MM.1S (cell line): ENCODE measurements around the gene STK32B.

Experiments
- DNase-seq: peaks from one replicate; pipeline ENCODE4 v3.0.0-alpha.2; 2015
- H2AFZ ChIP-seq: fragments of 300-600 bp; sonication (generic); 2 replicates; pipeline ENCODE4 v1.6.0; 2016; ENCODE audit warnings: antibody characterized with exemption, low read length
- H3F3A ChIP-seq: fragments of 300-600 bp; sonication (generic); 2 replicates; pipeline ENCODE4 v1.6.1; 2016; ENCODE audit warnings: mild to moderate bottlenecking, antibody characterized with exemption, low read length, moderate library complexity, mixed read lengths; ENCODE audit not compliant: insufficient read depth
- H3K27ac ChIP-seq: fragments of 300-600 bp; sonication (generic); 2 replicates; pipeline ENCODE4 v1.5.1; 2016; ENCODE audit warnings: mild to moderate bottlenecking, low read length
- H3K27me3 ChIP-seq: fragments of 300-600 bp; sonication (generic); replicated peaks from 2 replicates; pipeline ENCODE4 v1.6.0; 2016; ENCODE audit warnings: low read length; ENCODE audit not compliant: insufficient read depth
- H3K36me3 ChIP-seq: fragments of 300-600 bp; sonication (generic); replicated peaks from 2 replicates; pipeline ENCODE4 v1.6.1; 2016; ENCODE audit warnings: mild to moderate bottlenecking, low read length, mixed read lengths; ENCODE audit not compliant: insufficient read depth
- H3K4me1 ChIP-seq: fragments of 300-600 bp; sonication (generic); 2 replicates; pipeline ENCODE4 v1.6.1; 2016; ENCODE audit warnings: low read length, mixed read lengths
- H3K4me2 ChIP-seq: fragments of 300-600 bp; sonication (generic); 2 replicates; pipeline ENCODE4 v1.6.0; 2016; ENCODE audit warnings: low read depth, low read length
- H3K4me3 ChIP-seq: fragments of 300-600 bp; sonication (generic); 2 replicates; pipeline ENCODE4 v1.5.1; 2016; ENCODE audit warnings: low read length, mixed read lengths
- H3K79me2 ChIP-seq: fragments of 300-600 bp; sonication (generic); 2 replicates; pipeline ENCODE4 v1.6.1; 2016; ENCODE audit warnings: mixed run types, low read length, mixed read lengths
- H3K9ac ChIP-seq: fragments of 300-600 bp; sonication (generic); 2 replicates; pipeline ENCODE4 v1.6.1; 2016; ENCODE audit warnings: low read length, mixed read lengths
- H3K9me2 ChIP-seq: fragments of 300-600 bp; sonication (generic); replicated peaks from 2 replicates; pipeline ENCODE4 v1.6.1; 2016; ENCODE audit warnings: mild to moderate bottlenecking, low read length, mixed read lengths; ENCODE audit not compliant: insufficient read depth
- H3K9me3 ChIP-seq: fragments of 300-600 bp; sonication (generic); replicated peaks from 2 replicates; pipeline ENCODE4 v1.6.1; 2016; ENCODE audit warnings: mild to moderate bottlenecking, low read length, mixed read lengths; ENCODE audit not compliant: insufficient read depth
- H4K20me1 ChIP-seq: fragments of 300-600 bp; sonication (generic); 2 replicates; pipeline ENCODE4 v1.6.1; 2016; ENCODE audit warnings: mild to moderate bottlenecking, low read length, moderate library complexity, mixed read lengths; ENCODE audit not compliant: insufficient read depth
- EZH2 ChIP-seq: fragments of 300-600 bp; sonication (generic); optimal IDR thresholded peaks from 2 replicates; pipeline ENCODE3; 2017; ENCODE audit warnings: low read depth, mild to moderate bottlenecking, antibody characterized with exemption, low read length, mixed read lengths
- EZH2phosphoT487 ChIP-seq: fragments of 300-600 bp; sonication (generic); IDR thresholded peaks from 2 replicates; pipeline ENCODE4 v1.6.1; 2018; ENCODE audit warnings: antibody characterized with exemption, low read length
- TF ChIP-seq, protein P1 (sequence below): fragments of 300-600 bp; sonication (generic); IDR thresholded peaks from 2 replicates; pipeline ENCODE4 v1.5.1; 2016; ENCODE audit warnings: antibody characterized with exemption, low read length, mixed read lengths

Gene STK32B

DNA sequence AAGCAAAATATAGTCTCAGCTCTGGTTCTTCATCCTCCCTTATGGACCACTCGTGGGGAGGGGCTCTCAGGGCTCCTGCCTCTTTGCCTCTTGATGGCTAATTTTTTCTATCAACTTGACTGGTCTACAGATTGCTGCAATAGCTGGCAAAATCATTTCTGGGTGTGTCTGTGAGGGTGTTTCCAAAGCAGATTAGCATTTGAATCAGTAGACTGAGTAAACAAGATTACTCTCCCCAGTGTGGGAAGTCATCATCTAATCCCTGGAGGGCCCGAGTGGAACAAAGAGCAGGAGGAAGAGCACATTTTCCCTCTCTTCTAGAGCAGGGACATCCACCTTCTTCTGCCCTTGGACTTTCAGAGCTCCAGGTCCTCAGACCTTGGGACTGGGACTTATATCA is 153.5 kb downstream of the STK32B start:
- H3F3A ChIP-seq = no peaks in the 10 kb centered on the region
- H4K20me1 ChIP-seq = no peaks in the 10 kb centered on the region
- TF ChIP-seq EZH2 (no peak), EZH2phosphoT487 (no peak)
- TF ChIP-seq, protein P1, sequence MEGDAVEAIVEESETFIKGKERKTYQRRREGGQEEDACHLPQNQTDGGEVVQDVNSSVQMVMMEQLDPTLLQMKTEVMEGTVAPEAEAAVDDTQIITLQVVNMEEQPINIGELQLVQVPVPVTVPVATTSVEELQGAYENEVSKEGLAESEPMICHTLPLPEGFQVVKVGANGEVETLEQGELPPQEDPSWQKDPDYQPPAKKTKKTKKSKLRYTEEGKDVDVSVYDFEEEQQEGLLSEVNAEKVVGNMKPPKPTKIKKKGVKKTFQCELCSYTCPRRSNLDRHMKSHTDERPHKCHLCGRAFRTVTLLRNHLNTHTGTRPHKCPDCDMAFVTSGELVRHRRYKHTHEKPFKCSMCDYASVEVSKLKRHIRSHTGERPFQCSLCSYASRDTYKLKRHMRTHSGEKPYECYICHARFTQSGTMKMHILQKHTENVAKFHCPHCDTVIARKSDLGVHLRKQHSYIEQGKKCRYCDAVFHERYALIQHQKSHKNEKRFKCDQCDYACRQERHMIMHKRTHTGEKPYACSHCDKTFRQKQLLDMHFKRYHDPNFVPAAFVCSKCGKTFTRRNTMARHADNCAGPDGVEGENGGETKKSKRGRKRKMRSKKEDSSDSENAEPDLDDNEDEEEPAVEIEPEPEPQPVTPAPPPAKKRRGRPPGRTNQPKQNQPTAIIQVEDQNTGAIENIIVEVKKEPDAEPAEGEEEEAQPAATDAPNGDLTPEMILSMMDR = no peak
- H2AFZ ChIP-seq = no peak overlapping the region
- H3K36me3 ChIP-seq = no peaks in the 10 kb centered on the region
- no peak overlapping the region for H3K4me3 ChIP-seq
- no peaks in the 10 kb centered on the region for H3K4me1 ChIP-seq
- no peak overlapping the region for H3K9ac ChIP-seq
- H3K79me2 ChIP-seq = no peaks in the 10 kb centered on the region
- H3K9me2 ChIP-seq = no peaks in the 10 kb centered on the region
- no peaks in the 10 kb centered on the region for H3K9me3 ChIP-seq
- no peak for DNase-seq
- no peak overlapping the region for H3K27ac ChIP-seq
- no peaks in the 10 kb centered on the region for H3K27me3 ChIP-seq
- H3K4me2 ChIP-seq = no peak overlapping the region

GRCh38 chr4:5206016-5206790 is 154.9 kb downstream of the STK32B start:
- H3F3A ChIP-seq = no peaks in the 10 kb centered on the region

DNA sequence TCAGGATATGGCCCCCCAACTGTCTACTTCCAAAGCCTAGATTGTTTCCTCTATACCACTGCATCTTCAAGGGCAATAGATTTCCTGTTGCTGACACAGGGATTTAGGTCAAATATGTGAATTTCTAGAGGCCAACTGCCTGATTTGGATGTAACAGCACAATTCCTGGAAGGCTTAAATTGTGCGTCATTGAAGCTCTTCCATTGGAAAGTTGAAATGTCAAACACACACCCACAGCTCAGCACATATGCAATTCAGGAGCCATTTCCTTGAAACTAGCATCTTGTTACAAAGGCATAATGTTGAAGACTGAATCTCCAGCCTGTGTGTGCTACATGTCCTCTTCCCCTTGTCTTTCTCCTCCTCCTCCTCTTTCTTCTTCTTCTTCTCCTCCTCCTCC is 158.6 kb downstream of the STK32B start:
- no peak overlapping the region for H3K27ac ChIP-seq
- no peaks in the 10 kb centered on the region for H3K9me2 ChIP-seq
- H3K79me2 ChIP-seq = no peaks in the 10 kb centered on the region
- no peak overlapping the region for H2AFZ ChIP-seq
- no peak for DNase-seq
- H3F3A ChIP-seq = no peaks in the 10 kb centered on the region
- no peak overlapping the region for H3K4me2 ChIP-seq
- H3K9me3 ChIP-seq = no peaks in the 10 kb centered on the region
- no peak overlapping the region for H3K9ac ChIP-seq
- no peaks in the 10 kb centered on the region for H3K36me3 ChIP-seq
- no peak overlapping the region for H3K4me3 ChIP-seq
- TF ChIP-seq EZH2phosphoT487 (no peak), EZH2 (no peak)
- TF ChIP-seq, protein P1 = no peak
- H4K20me1 ChIP-seq = no peaks in the 10 kb centered on the region
- no peaks in the 10 kb centered on the region for H3K4me1 ChIP-seq
- H3K27me3 ChIP-seq = no peaks in the 10 kb centered on the region

More at GRCh38 chr4:5206016-5206790, 154.9 kb downstream of the STK32B start:
- Histone ChIP-seq H3K4me1 (no peaks in the 10 kb centered on the region), H4K20me1 (no peaks in the 10 kb centered on the region), H2AFZ (no peak overlapping the region), H3K27ac (no peak overlapping the region), H3K36me3 (no peaks in the 10 kb centered on the region), H3K9me2 (no peaks in the 10 kb centered on the region), H3K9ac (no peak overlapping the region), H3K4me3 (no peak overlapping the region), H3K4me2 (no peak overlapping the region), H3K79me2 (no peaks in the 10 kb centered on the region), H3K27me3 (no peaks in the 10 kb centered on the region), H3K9me3 (no peaks in the 10 kb centered on the region)
- no peak for DNase-seq
- TF ChIP-seq EZH2 = no peak
- TF ChIP-seq EZH2phosphoT487 = no peak
- TF ChIP-seq, protein P1 = no peak
